DMS53 (cell line): ENCODE measurements around the gene ACD.
"Not testable (repeated sequence)": the region's sequence is repeated elsewhere in the genome, so short reads cannot be mapped to it uniquely, and the experiment has no call there.

Experiments used
- DNase-seq: peaks from one replicate; lab custom pipeline; 2025; lab: John Stamatoyannopoulos, UW

Gene ACD

GRCh38 chr16:67659675-67660563 is at the start of gene ACD:
ACD (minus strand) TSS chr16:67660260; CDS start chr16:67660220, 40 bp downstream.
- DNase-seq, result peak; percentile 94

- DNase-seq, result no peak
Observed at GRCh38 chr16:67709050-67709449, 49.0 kb upstream of the ACD start.

GRCh38 chr16:67708368-67708771 is 48.3 kb upstream of the ACD start:
- DNase-seq, result no peak

DNA sequence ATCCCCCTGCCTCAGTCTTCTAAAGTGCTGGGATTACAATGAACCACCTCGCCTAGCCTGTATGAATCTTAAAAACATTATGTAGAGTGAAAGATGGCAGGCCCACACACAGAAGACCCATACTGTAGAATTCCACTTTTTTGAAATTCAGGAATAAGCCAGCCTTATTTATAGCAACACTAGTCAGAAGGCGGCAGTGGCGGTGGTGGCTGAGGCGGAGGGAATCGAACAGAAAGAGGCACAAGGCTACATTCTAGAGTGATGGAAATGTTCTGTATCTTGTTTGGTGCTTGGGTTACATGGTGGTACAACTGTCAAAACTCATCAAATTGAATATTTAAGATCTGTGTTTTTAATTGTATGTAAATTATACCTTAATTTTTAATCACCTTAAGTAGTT is 47.7 kb upstream of the ACD start:
- DNase-seq, result no peak

DNA sequence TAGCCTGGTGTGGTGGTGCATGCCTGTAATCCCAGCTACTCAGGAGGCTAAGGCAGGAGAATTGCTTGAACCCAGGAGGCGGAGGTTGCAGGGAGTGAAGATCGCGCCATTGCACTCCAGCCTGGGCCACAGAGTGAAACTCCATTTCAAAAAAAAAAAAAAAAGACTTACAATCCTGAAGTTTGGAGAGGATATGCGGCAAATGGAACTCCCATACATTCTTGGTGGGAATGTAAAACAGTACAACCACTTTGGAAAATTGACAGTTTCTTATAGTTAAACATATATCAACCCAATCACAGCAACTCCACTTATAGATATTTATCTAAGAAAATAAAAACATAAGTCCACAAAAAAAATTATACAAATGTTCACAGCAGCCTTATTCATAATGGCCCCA is 47.1 kb upstream of the ACD start:
- no peak for DNase-seq

DNA sequence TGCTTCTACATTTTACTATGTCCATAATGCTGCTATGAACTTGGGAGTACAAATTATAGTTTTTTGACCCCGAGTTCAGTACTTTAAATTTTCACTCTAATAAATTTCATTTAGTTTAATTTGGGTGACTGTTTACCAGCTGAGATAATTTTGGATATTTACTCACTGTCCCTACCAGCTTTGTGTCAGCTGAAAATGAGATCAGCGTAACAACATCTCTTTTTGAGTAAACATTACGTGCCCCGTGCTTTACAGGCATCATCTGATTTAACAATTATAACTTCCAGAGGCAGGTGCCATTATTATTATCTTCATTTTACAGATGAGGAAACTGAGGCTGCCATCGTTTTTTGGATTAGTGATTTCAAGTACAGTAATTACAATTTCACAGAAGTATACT is 44.0 kb upstream of the ACD start:
- no peak for DNase-seq

- DNase-seq, result no peak
Observed at GRCh38 chr16:67703626-67704025, 43.6 kb upstream of the ACD start.

DNA sequence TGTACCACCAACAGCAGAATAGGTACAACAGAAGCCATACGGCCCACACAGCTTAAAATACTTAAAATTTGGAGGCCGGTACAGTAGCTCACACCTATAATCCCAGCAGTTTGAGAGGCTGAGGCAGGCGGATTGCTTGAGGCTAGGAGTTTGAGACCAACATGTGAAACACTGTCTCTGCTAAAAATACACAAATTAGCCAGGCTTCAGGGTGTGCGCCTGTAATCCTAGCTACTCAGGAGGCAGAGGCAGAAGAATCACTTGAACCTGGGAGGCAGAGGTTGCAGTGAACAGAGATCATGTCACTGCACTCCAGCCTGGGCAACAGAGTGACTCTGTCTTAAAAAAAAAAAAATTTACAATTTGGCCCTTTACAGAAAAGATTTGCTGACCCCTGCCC is 42.1 kb upstream of the ACD start:
- DNase-seq, result no peak

- DNase-seq, result no peak
Observed at GRCh38 chr16:67701420-67701819, 41.4 kb upstream of the ACD start.

GRCh38 chr16:67699265-67699664 is 39.2 kb upstream of the ACD start:
- DNase-seq, result no peak

GRCh38 chr16:67697422-67698185 is 37.5 kb upstream of the ACD start:
- no peak for DNase-seq

DNA sequence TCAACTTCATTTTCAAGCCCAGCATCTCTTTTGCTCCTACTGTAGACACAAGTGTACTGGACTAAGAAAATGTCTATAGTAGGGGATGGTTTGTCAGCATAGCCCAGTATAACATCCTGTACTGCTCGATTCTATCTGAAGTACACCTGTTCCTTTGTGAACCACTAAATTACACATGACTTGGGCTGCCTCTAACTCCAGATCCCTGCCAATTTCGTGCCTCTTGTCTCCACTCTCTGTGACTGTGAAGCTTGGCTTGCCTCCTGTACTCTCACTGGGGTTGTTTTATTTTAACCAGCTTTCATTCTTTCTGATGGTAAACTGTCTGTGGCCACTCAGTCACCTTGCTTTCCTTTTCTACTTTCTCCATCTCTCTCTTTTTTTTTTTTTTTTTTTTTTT is 34.6 kb upstream of the ACD start:
- DNase-seq, result no peak

DNA sequence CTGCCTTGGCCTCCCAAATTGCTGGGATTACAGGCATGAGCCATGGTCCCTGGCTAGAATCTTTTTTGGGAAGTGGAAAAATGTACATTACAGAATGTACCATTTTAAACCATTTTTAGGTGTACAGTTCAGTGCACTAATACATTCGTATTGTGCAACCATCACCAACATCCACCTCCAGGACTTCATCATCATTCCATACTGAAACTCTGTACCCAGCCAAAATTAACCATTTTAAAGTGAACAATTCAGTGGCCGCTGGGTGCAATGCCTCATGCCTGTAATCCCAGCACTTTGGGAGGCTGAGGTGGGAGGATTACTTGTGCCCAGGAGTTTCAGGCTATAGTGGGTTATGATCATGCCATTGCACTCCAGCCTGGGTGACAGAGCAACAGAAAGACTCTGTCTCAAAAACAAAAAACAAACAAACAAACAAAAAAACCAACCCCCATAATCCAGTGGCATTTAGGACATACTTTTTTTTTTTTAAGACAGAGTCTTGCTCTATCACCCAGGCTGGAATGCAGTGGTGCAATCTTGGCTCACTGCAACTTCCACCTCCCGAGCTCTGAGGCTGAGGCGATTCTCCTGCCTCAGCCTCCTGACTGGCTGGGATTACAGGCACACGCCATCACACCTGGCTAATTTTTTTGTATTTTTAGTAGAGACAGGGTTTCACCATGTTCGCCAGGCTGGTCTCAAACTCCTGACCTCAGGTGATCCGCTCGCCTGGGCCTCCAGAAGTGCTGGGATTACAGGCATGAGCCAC is 33.6 kb upstream of the ACD start:
- DNase-seq, result not testable (repeated sequence)

DNA sequence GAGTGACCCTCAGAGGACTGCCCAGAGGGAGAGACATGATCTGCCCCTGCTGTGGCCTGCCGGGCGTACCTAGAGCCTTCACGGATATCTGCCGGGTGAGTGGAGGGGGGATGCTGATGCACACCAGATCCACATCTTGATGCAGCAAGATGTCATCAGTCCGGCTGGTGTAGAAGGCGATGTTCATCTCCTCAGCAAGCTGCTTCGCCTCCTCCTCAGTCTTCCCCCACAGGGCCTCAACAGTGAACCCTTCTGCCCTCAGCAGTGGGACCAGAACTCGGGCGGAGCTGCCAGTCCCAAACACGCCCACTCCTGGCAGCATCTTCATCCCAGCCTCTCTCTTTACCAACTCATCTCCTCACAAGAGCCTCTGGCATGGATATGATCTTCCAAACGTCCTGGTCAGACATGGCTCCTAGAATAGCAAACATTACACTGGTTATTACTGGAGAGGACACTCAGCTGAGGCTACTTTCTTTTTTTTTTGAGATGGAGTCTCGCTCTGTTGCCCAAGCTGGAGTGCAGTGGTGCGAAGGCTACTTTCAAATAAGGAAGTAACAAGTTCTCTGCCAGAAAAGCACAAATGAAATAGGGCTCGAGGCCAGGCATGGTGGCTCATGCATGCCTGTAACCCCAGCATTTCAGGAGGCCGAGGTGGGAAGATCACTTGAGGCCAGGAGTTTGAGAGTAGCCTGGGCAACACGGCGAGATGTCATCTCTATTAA is 25.5 kb upstream of the ACD start:
- DNase-seq, result no peak

- no peak for DNase-seq
Observed at GRCh38 chr16:67683767-67684166, 23.7 kb upstream of the ACD start.

- DNase-seq, result no peak
Observed at GRCh38 chr16:67679935-67680897, 20.2 kb upstream of the ACD start.

DNA sequence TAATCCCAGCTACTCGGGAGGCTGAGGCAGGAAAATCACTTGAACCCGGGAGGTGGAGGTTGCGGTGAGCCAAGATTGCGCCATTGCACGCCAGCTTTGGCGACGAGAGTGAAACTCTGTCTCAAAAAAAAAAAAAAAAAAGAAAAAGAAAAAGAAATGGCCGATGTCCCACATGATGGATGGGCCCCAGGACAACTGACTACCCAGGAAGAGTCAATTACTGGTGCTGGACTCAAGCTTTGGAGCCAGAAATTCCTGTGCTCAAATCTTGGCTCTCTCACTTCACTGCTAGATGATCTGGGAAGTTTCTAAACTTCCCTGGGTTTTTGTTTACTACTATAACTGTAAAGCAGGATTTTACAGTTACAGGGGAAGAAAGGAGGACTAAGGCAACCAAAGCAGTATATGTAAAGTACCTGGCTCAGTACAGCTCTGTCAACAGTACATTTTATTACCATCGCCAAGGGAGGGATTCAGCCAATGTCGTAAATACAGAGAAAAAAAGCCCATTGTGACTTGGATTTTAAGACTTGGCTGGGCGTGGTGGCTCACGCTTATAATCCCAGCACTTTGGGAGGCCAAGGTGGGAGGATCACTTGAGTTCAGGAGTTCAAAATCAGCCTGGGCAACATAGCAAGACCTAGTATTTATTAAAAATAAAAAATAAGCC is 18.4 kb upstream of the ACD start:
- DNase-seq, result no peak

GRCh38 chr16:67677712-67678111 is 17.7 kb upstream of the ACD start:
- no peak for DNase-seq

- no peak for DNase-seq
Observed at GRCh38 chr16:67676939-67677338, 16.9 kb upstream of the ACD start.

GRCh38 chr16:67676516-67676915 is 16.5 kb upstream of the ACD start:
- DNase-seq, result no peak
